Measurements from ENCODE around the gene SECISBP2L. TPM values are rescaled to one million over a fixed set of nuclear protein-coding genes. Genes with fewer than 3 reads are reported as not detected.
A peak's percentile ranks its signal among the peaks of the same experiment; 100 is the strongest.

SECISBP2L gene
- total RNA-seq, 1 donor from 2014 or later, result 44.0 TPM

DNA sequence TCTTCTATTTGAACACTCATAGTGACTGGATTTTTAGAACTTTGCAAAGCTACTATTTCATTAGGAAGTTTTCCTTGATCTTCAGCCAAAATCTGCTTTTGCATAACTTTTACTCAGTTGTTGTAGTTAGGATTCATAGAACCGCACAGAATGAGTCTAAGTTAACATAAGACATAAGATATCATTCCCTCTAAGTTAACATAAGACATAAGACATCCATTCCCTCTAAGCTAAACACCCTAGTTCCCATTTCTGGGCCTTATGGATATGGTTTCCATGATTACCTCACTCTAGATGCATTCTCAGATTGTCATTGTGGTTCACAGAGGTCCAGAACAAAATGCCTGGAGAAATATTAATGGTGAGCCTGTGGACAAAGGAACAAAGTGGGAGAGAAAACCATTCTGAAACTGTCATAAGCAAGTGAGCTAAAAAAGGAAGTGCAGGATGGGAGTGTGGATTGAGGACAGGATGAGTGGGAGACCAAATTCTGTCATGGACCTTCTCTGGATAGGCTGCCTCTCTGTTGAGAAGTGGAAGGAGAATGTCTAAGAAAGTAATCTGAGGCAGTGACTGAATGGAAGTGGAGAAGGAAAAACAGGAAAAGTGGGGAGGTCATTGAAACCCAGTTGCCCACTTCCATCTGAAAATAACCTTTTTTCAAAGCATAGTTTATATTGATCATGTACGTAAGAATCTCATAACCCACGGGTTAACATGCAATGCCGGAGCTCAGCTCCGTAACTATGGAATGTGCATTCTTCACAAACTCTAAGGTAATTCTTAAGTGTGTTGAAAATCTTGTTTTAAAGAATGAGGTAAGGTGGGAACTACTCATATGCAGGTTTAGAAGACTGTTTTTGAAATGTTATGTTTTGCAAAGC is 37.4 kb upstream of the SECISBP2L start:
- Mint-ChIP-seq H3K27ac (no peak overlapping the region), H3K4me3 (no peak overlapping the region), H3K27me3 (ENCODE audit: insufficient read depth, low read depth) (no peaks in the 10 kb centered on the region), H3K9me3 (no peaks in the 10 kb centered on the region), H3K36me3 (no peaks in the 10 kb centered on the region), H3K4me1 (no peaks in the 10 kb centered on the region)
- H3K4me1 ChIP-seq, result peaks cover 7% of the 10 kb centered on the region
- H3K4me3 ChIP-seq, result no peak overlapping the region
- no peak overlapping the region for H3K27ac ChIP-seq
- H3K9me3 ChIP-seq (ENCODE audit: low read depth), result no peaks in the 10 kb centered on the region
- no peak overlapping the region for H3K9ac ChIP-seq
- H3F3A ChIP-seq (ENCODE audit: low read depth), result no peaks in the 10 kb centered on the region
- no peaks in the 10 kb centered on the region for H3K36me3 ChIP-seq
- DNase-seq (ENCODE audit: low spot score), result no peak
- no peaks in the 10 kb centered on the region for H3K79me2 ChIP-seq (ENCODE audit: low read depth)
- no peaks in the 10 kb centered on the region for H4K20me1 ChIP-seq (ENCODE audit: low read depth)
- TF ChIP-seq EZH2 (IDR thresholded peaks at IDR 0.05) (no peak), EZH2phosphoT487 (IDR thresholded peaks at IDR 0.05) (no peak)
- TF ChIP-seq, protein P1, sequence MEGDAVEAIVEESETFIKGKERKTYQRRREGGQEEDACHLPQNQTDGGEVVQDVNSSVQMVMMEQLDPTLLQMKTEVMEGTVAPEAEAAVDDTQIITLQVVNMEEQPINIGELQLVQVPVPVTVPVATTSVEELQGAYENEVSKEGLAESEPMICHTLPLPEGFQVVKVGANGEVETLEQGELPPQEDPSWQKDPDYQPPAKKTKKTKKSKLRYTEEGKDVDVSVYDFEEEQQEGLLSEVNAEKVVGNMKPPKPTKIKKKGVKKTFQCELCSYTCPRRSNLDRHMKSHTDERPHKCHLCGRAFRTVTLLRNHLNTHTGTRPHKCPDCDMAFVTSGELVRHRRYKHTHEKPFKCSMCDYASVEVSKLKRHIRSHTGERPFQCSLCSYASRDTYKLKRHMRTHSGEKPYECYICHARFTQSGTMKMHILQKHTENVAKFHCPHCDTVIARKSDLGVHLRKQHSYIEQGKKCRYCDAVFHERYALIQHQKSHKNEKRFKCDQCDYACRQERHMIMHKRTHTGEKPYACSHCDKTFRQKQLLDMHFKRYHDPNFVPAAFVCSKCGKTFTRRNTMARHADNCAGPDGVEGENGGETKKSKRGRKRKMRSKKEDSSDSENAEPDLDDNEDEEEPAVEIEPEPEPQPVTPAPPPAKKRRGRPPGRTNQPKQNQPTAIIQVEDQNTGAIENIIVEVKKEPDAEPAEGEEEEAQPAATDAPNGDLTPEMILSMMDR (IDR thresholded peaks at IDR 0.05), result no peak
- no peak overlapping the region for H2AFZ ChIP-seq (replicated peaks)
- no peak overlapping the region for H3K4me2 ChIP-seq
- no peaks in the 10 kb centered on the region for H3K27me3 ChIP-seq

DNA sequence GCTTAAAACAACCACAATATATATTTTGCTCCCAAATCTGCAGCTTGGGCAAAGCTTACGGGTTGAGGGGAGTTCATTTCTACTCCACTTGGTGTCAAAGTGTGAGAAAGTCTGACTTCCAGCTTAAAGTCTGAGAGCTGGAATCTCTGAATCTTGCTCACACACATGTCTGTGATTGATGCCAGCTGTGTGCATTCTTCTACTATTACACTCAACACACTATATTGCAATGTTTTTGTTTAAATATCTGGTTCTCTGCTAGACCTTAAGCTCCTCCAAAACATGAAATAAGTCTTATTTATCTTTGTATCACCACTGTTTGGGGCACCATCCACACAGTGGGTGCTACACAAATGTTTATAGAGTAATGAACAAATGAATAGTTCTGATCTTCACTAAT is 36.7 kb upstream of the SECISBP2L start:
- Mint-ChIP-seq H3K9me3 (no peaks in the 10 kb centered on the region), H3K27ac (no peak overlapping the region), H3K4me1 (no peaks in the 10 kb centered on the region), H3K36me3 (no peaks in the 10 kb centered on the region), H3K27me3 (ENCODE audit: insufficient read depth, low read depth) (no peaks in the 10 kb centered on the region), H3K4me3 (no peak overlapping the region)
- Histone ChIP-seq H3K4me2 (no peak overlapping the region), H3K36me3 (no peaks in the 10 kb centered on the region), H3K27me3 (no peaks in the 10 kb centered on the region), H4K20me1 (ENCODE audit: low read depth) (no peaks in the 10 kb centered on the region), H3K4me3 (no peak overlapping the region), H3K9me3 (ENCODE audit: low read depth) (no peaks in the 10 kb centered on the region), H3F3A (ENCODE audit: low read depth) (no peaks in the 10 kb centered on the region), H2AFZ (replicated peaks) (no peak overlapping the region), H3K4me1 (peaks cover 7% of the 10 kb centered on the region), H3K27ac (no peak overlapping the region), H3K79me2 (ENCODE audit: low read depth) (no peaks in the 10 kb centered on the region), H3K9ac (no peak overlapping the region)
- no peak for DNase-seq (ENCODE audit: low spot score)
- TF ChIP-seq EZH2 (IDR thresholded peaks at IDR 0.05), result no peak
- TF ChIP-seq, protein P1 (IDR thresholded peaks at IDR 0.05), result no peak
- TF ChIP-seq EZH2phosphoT487 (IDR thresholded peaks at IDR 0.05), result no peak

DNA sequence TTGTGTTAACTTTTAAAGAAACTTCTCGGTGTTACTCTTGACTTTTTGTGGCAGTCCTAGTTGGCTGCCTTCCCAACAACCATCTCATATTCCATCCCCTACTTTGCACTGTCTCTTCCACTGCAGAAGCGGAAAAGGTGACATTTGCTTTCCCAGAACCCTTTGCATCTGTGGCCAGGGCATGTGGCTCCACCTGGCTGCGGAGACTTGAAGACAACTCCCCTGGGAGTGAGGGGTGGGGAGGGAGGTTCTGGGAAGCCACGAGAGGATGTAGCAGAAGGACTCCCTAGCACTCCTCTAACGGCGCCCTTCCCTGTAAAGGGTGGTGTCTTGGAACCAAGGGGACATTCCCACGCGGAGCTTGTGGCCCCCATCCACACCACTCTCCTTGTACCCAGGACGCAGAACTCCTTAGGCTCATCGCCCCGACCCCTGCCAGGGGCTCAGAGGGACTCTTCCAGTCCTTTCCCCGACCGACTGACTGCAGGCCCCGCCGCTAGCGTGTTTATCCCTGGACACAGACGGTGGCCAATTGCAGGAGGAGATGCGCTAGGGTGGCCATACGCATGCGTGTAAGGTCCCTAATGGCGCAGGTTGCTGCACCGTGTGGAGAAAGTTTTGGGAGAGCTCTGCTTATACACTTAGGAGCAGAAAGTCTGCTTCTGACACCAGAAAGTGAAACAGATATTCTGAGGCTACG is 33.2 kb upstream of the SECISBP2L start:
- no peak overlapping the region for H3K4me3 ChIP-seq
- no peaks in the 10 kb centered on the region for H3K79me2 ChIP-seq (ENCODE audit: low read depth)
- Mint-ChIP-seq H3K36me3 (no peaks in the 10 kb centered on the region), H3K27me3 (ENCODE audit: insufficient read depth, low read depth) (peaks cover 2% of the 10 kb centered on the region), H3K4me1 (no peaks in the 10 kb centered on the region), H3K27ac (no peak overlapping the region), H3K4me3 (no peak overlapping the region), H3K9me3 (no peaks in the 10 kb centered on the region)
- no peaks in the 10 kb centered on the region for H4K20me1 ChIP-seq (ENCODE audit: low read depth)
- H3F3A ChIP-seq (ENCODE audit: low read depth), result no peaks in the 10 kb centered on the region
- no peak overlapping the region for H3K27ac ChIP-seq
- TF ChIP-seq, protein P1 (IDR thresholded peaks at IDR 0.05), result no peak
- TF ChIP-seq EZH2phosphoT487 (IDR thresholded peaks at IDR 0.05) (no peak), EZH2 (IDR thresholded peaks at IDR 0.05) (no peak)
- no peaks in the 10 kb centered on the region for H3K36me3 ChIP-seq
- DNase-seq (ENCODE audit: low spot score), result no peak
- no peaks in the 10 kb centered on the region for H3K4me1 ChIP-seq
- H3K9ac ChIP-seq, result no peak overlapping the region
- peak overlapping the region; percentile 48 for H2AFZ ChIP-seq (replicated peaks)
- H3K27me3 ChIP-seq, result no peaks in the 10 kb centered on the region
- H3K9me3 ChIP-seq (ENCODE audit: low read depth), result no peaks in the 10 kb centered on the region
- H3K4me2 ChIP-seq, result no peak overlapping the region

All from neural progenitor cell (in vitro differentiated cells).